ENCODE data around the gene FBXW4. TPM values are rescaled to one million over a fixed set of nuclear protein-coding genes. Genes with fewer than 3 reads are reported as not detected.

The FBXW4 gene
- total and polyA plus RNA-seq, 10 of the 15 experiments (the other 5 are each of a cell fraction or from before 2014, with no cell fraction given): 5.7 to 42.0 (median 27.5) TPM

DNA sequence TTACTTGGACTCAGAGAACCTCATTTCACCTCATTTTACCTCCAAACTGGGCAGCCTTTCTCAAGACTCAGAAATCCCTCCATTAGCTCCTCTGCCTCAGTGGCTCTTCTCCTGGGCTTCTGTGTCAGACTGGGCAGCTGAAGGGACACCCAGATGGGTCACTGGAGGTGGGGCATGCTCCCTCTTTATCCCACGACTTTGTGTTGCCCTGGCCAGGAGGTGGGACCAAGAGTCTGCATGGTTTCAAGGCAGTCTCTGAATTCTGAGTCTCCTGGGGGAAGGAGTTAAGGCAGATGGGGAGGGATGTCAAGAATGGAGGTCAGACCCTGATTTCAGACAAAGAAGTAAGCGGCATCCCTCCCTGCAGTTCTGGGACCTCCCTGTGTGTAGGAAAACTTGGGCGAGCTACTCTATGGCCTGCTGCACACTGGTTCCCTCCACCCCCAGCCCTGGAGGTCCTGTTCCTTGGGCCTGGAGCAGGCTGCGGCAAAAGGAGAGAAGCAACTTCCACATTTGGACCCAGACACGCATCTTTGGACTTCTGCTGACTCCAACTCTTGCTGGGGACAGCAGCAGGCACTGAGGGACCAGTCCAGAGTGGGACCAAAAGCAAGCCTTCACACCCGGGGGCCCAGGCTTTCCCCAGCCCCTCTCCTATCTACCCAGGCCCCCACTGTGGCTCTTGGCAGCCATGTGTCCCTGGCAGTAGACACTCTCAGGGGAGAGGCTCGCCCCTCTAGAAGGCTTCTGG, 117.7 kb downstream of the FBXW4 start:
- ChIA-PET RAD21 (ENCODE audit: unreplicated experiment) (no interaction called here), CTCF (interaction anchor here (0.6 to 1.1 kb wide), 2 partner anchors 42 to 136 kb away, joined by 3 read pairs; no protein-coding TSS in a partner anchor), SMC1A (ENCODE audit: uncharacterized antibody, unreplicated experiment) (interaction anchor here (0.6 kb wide), 1 partner anchor 474 kb away, joined by 4 read pairs; no protein-coding TSS in a partner anchor), POLR2A (no interaction called here)
- in situ Hi-C loops (cut with MboI): no loop called here
- H3K27me3 ChIP-seq (replicated peaks in 1 of 2; ENCODE audit: control insufficient read depth in 2 of 2, insufficient read depth in 2 of 2, low read length in 1 of 2): no peaks in the 10 kb centered on the region
- no peak for FAIRE-seq
- peaks cover 0 to 2% of the 10 kb centered on the region in 2 experiments; a peak in 2 of 4 replicates for H3K36me3 ChIP-seq (ENCODE audit: control insufficient read depth in 2 of 2, insufficient read depth in 2 of 2, low read length in 1 of 2)
- no peaks in the 10 kb centered on the region for H3K79me2 ChIP-seq (ENCODE audit: control insufficient read depth, insufficient read depth, low read length)
- H3K4me2 ChIP-seq (ENCODE audit: control insufficient read depth, insufficient read depth): no peak overlapping the region
- DNase-seq (ENCODE audit: low read depth, low spot score): no peak
- no peaks in the 10 kb centered on the region for H3K9me3 ChIP-seq (replicated peaks; ENCODE audit: control insufficient read depth, insufficient read depth, low read length)
- WGBS (ENCODE audit: insufficient coverage, insufficient replicate concordance, low lambda C conversion rate, missing lambda C conversion rate): 81% methylated on average over 7 of the region's 7 CpGs
- no peak for TF ChIP-seq BCL3 (IDR thresholded peaks at IDR 0.05; ENCODE audit: borderline replicate concordance, insufficient read depth, low read depth, low read length, poor library complexity, severe bottlenecking)
- TF ChIP-seq CHD1 (IDR thresholded peaks at IDR 0.05; ENCODE audit: low read depth, low read length): no peak
- TF ChIP-seq, protein P1, sequence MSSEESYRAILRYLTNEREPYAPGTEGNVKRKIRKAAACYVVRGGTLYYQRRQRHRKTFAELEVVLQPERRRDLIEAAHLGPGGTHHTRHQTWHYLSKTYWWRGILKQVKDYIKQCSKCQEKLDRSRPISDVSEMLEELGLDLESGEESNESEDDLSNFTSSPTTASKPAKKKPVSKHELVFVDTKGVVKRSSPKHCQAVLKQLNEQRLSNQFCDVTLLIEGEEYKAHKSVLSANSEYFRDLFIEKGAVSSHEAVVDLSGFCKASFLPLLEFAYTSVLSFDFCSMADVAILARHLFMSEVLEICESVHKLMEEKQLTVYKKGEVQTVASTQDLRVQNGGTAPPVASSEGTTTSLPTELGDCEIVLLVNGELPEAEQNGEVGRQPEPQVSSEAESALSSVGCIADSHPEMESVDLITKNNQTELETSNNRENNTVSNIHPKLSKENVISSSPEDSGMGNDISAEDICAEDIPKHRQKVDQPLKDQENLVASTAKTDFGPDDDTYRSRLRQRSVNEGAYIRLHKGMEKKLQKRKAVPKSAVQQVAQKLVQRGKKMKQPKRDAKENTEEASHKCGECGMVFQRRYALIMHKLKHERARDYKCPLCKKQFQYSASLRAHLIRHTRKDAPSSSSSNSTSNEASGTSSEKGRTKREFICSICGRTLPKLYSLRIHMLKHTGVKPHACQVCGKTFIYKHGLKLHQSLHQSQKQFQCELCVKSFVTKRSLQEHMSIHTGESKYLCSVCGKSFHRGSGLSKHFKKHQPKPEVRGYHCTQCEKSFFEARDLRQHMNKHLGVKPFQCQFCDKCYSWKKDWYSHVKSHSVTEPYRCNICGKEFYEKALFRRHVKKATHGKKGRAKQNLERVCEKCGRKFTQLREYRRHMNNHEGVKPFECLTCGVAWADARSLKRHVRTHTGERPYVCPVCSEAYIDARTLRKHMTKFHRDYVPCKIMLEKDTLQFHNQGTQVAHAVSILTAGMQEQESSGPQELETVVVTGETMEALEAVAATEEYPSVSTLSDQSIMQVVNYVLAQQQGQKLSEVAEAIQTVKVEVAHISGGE (CRISPR knock-in tag; IDR thresholded peaks at IDR 0.05): no peak
- TF ChIP-seq RELB (IDR thresholded peaks at IDR 0.05; ENCODE audit: low read depth): no peak
- no peak for TF ChIP-seq SMAD1 (IDR thresholded peaks at IDR 0.05; ENCODE audit: low read depth, partially characterized antibody)
- intact Hi-C loops (cut with micrococcal nuclease; ENCODE audit: unreplicated experiment): no loop called here
- no peak overlapping the region for H3K4me3 ChIP-seq
- H3K4me1 ChIP-seq (ENCODE audit: control insufficient read depth, insufficient read depth, low read length): no peaks in the 10 kb centered on the region
- H2AFZ ChIP-seq (ENCODE audit: control insufficient read depth, low read depth, low read length): no peak overlapping the region
- H3K9ac ChIP-seq (ENCODE audit: control insufficient read depth, insufficient read depth, low read length): no peak overlapping the region
- H4K20me1 ChIP-seq (ENCODE audit: control insufficient read depth, insufficient read depth): no peaks in the 10 kb centered on the region
- ATAC-seq: no peak
- BruUV-seq (replicated peaks): no TSS peak
- H3K27ac ChIP-seq (ENCODE audit: control insufficient read depth, insufficient read depth): no peak overlapping the region

Measured in GM12878 (cell line).